ENCODE measurements around the gene TMEM119. TPM values are rescaled to one million over a fixed set of nuclear protein-coding genes. Genes with fewer than 3 reads are reported as not detected.
"Not testable (repeated sequence)": the region's sequence is repeated elsewhere in the genome, so short reads cannot be mapped to it uniquely, and the experiment has no call there.

TMEM119 gene
- total RNA-seq, 1 experiment from 2014 or later, result not detected

GRCh38 chr12:108591267-108591980 lies 6.5 kb downstream of the TMEM119 start:
- Mint-ChIP-seq H3K9me3 (ENCODE audit: unreplicated experiment) (no peaks in the 10 kb centered on the region), H3K27ac (ENCODE audit: unreplicated experiment) (no peak overlapping the region), H3K4me3 (ENCODE audit: unreplicated experiment) (no peak overlapping the region), H3K36me3 (ENCODE audit: insufficient read depth, unreplicated experiment) (no peaks in the 10 kb centered on the region), H3K27me3 (ENCODE audit: insufficient read depth, unreplicated experiment) (no peaks in the 10 kb centered on the region), H3K4me1 (ENCODE audit: low read depth, unreplicated experiment) (no peaks in the 10 kb centered on the region)
- H3K4me3 ChIP-seq (ENCODE audit: low read depth, low read length), result no peak overlapping the region
- no peaks in the 10 kb centered on the region for H3K27me3 ChIP-seq (replicated peaks; ENCODE audit: control insufficient read depth, insufficient read depth, low read length)
- H3K9me3 ChIP-seq, result no peaks in the 10 kb centered on the region
- H3K36me3 ChIP-seq (ENCODE audit: control insufficient read depth, insufficient read depth, low read length), result no peaks in the 10 kb centered on the region
- no peaks in the 10 kb centered on the region for H3K4me1 ChIP-seq
- DNase-seq, result no peak
- ChIA-PET POLR2A (no interaction called here), CTCF (no interaction called here)
- BruUV-seq (replicated peaks), result no TSS peak
- intact Hi-C loops (cut with micrococcal nuclease; ENCODE audit: unreplicated experiment), result no loop called here
- no peak for TF ChIP-seq CTCF (IDR thresholded peaks at IDR 0.05; ENCODE audit: insufficient read depth in 1 of 2, low read depth in 1 of 2, low read length in 1 of 2, severe bottlenecking in 1 of 2, unreplicated experiment in 1 of 2)

GRCh38 chr12:108590463-108590862 lies 7.4 kb downstream of the TMEM119 start:
- POLR2A ChIA-PET; H3K36me3 ChIP-seq (ENCODE audit: control insufficient read depth, insufficient read depth, low read length); CTCF ChIA-PET; H3K4me1 Mint-ChIP-seq (ENCODE audit: low read depth, unreplicated experiment); H3K4me1 ChIP-seq; H3K27me3 ChIP-seq (replicated peaks; ENCODE audit: control insufficient read depth, insufficient read depth, low read length); H3K9me3 ChIP-seq; BruUV-seq (replicated peaks); H3K9me3 Mint-ChIP-seq (ENCODE audit: unreplicated experiment); H3K27me3 Mint-ChIP-seq (ENCODE audit: insufficient read depth, unreplicated experiment); H3K27ac Mint-ChIP-seq (ENCODE audit: unreplicated experiment); intact Hi-C loops (cut with micrococcal nuclease; ENCODE audit: unreplicated experiment); H3K4me3 ChIP-seq (ENCODE audit: low read depth, low read length); H3K36me3 Mint-ChIP-seq (ENCODE audit: insufficient read depth, unreplicated experiment); H3K4me3 Mint-ChIP-seq (ENCODE audit: unreplicated experiment); DNase-seq: not testable (repeated sequence)

GRCh38 chr12:108589840-108590229 lies 8.0 kb downstream of the TMEM119 start:
- ChIA-PET POLR2A (no interaction called here), CTCF (no interaction called here)
- Histone ChIP-seq H3K36me3 (ENCODE audit: control insufficient read depth, insufficient read depth, low read length) (no peaks in the 10 kb centered on the region), H3K27me3 (replicated peaks; ENCODE audit: control insufficient read depth, insufficient read depth, low read length) (no peaks in the 10 kb centered on the region), H3K9me3 (no peaks in the 10 kb centered on the region), H3K4me1 (no peaks in the 10 kb centered on the region), H3K4me3 (ENCODE audit: low read depth, low read length) (no peak overlapping the region)
- Mint-ChIP-seq H3K36me3 (ENCODE audit: insufficient read depth, unreplicated experiment) (no peaks in the 10 kb centered on the region), H3K4me3 (ENCODE audit: unreplicated experiment) (no peak overlapping the region), H3K4me1 (ENCODE audit: low read depth, unreplicated experiment) (no peaks in the 10 kb centered on the region), H3K27me3 (ENCODE audit: insufficient read depth, unreplicated experiment) (peaks cover 1% of the 10 kb centered on the region), H3K27ac (ENCODE audit: unreplicated experiment) (no peak overlapping the region), H3K9me3 (ENCODE audit: unreplicated experiment) (no peaks in the 10 kb centered on the region)
- TF ChIP-seq CTCF (IDR thresholded peaks at IDR 0.05; ENCODE audit: insufficient read depth in 1 of 2, low read depth in 1 of 2, low read length in 1 of 2, severe bottlenecking in 1 of 2, unreplicated experiment in 1 of 2), result no peak
- no TSS peak for BruUV-seq (replicated peaks)
- intact Hi-C loops (cut with micrococcal nuclease; ENCODE audit: unreplicated experiment), result no loop called here
- no peak for DNase-seq
